Ovary (tissue), 3 donors: ENCODE data around the gene TSPAN3.

Source experiments
- CTCF ChIP-seq, 3 donors: fragments of 450-650 bp in 2 of 3; fragments of 200-600 bp in 1 of 3; IDR thresholded peaks; one replicate each; pipeline versions ENCODE4 v1.5.1 to v1.8.0; 2016 to 2022; ENCODE audit warnings: antibody characterized with exemption in 3 of 3, mild to moderate bottlenecking in 1 of 3
- EP300 ChIP-seq: sonication (generic); formaldehyde crosslinking; IDR thresholded peaks from one replicate; pipeline ENCODE4 v1.6.1; 2017; ENCODE audit warnings: antibody characterized with exemption
- POLR2A ChIP-seq: fragments of 450-650 bp; IDR thresholded peaks from one replicate; pipeline ENCODE4 v1.6.1; 2017; ENCODE audit warnings: antibody characterized with exemption, mild to moderate bottlenecking, moderate library complexity
- donor health status: DM: no; HTN: no; CAD: no.

- TF ChIP-seq EP300 = no peak
- no peak for TF ChIP-seq POLR2A
- TF ChIP-seq CTCF (IDR thresholded peaks at IDR 0.05) = no peak
Measured at GRCh38 chr15:77035999-77036471, 34.9 kb downstream of the TSPAN3 start.
